ENCODE results near the gene ERP27. TPM values are rescaled to one million over a fixed set of nuclear protein-coding genes. Genes with fewer than 3 reads are reported as not detected.

ERP27 gene
- total RNA-seq, 2 experiments from 2014 or later, result 1.7 to 2.0 TPM

DNA sequence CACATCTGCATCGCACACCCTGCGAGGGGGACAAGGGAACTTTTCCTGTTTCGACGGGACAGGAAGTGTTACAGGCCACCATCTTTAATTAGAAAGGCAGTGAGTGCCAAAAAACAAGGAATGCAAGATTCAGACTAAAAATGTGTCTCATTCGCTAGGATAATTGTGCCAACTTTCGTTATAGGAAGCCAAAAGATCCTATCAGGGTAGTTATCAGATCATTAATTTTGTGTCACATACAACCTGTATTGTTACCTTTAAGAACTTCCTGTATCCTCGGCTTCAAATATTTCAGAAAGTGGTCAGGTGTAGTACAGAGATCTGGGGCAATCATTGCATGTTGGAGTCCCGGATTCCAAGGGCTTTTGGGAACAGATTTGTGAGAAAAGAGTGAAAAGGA is 33.5 kb downstream of the ERP27 start:
- no peak for DNase-seq
- intact Hi-C loops (cut with DNase I, micrococcal nuclease), result no loop called here
- ChIA-PET POLR2A (no interaction called here), CTCF (no interaction called here)
- peaks cover 28% of the 10 kb centered on the region for H3K4me1 Mint-ChIP-seq
- H3K36me3 Mint-ChIP-seq (ENCODE audit: low read depth), result peaks cover 18% of the 10 kb centered on the region
- H3K9me3 Mint-ChIP-seq (ENCODE audit: low read depth), result peaks cover 4% of the 10 kb centered on the region
- no peak overlapping the region for H3K27ac Mint-ChIP-seq
- ATAC-seq, result no peak
- H3K4me3 Mint-ChIP-seq, result no peak overlapping the region
- H3K27me3 Mint-ChIP-seq, result no peaks in the 10 kb centered on the region

GRCh38 chr12:14903386-14904098 is 34.8 kb downstream of the ERP27 start:
- no peak for DNase-seq
- intact Hi-C loops (cut with DNase I, micrococcal nuclease), result no loop called here
- ChIA-PET CTCF (interaction anchor here (0.7 to 1.1 kb wide), 5 partner anchors 17 to 92 kb away, joined by 3 to 5 read pairs (median 3); no protein-coding TSS in a partner anchor), POLR2A (interaction anchor here (0.7 kb wide), 1 partner anchor 44 kb away, joined by 4 read pairs; no protein-coding TSS in a partner anchor)
- Mint-ChIP-seq H3K9me3 (ENCODE audit: low read depth) (peaks cover 4% of the 10 kb centered on the region), H3K4me1 (peaks cover 23% of the 10 kb centered on the region), H3K36me3 (ENCODE audit: low read depth) (peaks cover 14% of the 10 kb centered on the region), H3K27me3 (no peaks in the 10 kb centered on the region), H3K4me3 (no peak overlapping the region), H3K27ac (no peak overlapping the region)
- ATAC-seq, result no peak

DNA sequence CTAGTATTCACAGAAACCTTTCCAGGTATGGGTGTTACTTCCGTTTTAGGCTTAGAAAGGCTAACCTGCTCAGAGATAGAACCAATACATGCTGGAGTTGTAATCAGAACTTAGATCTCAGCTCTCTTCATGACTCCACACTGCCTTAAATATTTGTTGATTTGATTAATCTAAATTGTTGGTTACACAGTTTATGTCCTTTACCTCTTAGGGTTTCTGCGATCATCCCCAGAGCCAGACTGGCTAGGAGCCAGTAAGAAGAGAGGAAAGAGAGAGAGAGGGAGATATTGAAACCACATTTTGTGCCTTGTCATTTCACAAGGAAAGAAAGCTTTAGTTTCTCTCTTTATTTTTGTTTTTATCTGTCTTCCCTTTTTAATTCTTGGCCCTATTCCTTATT is 35.9 kb downstream of the ERP27 start:
- no peaks in the 10 kb centered on the region for H3K27me3 Mint-ChIP-seq
- no peaks in the 10 kb centered on the region for H3K9me3 Mint-ChIP-seq (ENCODE audit: low read depth)
- ATAC-seq (no peak), DNase-seq (no peak)
- H3K4me1 Mint-ChIP-seq, result peaks cover 13% of the 10 kb centered on the region
- peaks cover 5% of the 10 kb centered on the region for H3K36me3 Mint-ChIP-seq (ENCODE audit: low read depth)
- no peak overlapping the region for H3K4me3 Mint-ChIP-seq
- POLR2A ChIA-PET, result interaction anchor here (0.7 kb wide), 1 partner anchor 45 kb away, joined by 4 read pairs; no protein-coding TSS in a partner anchor
- intact Hi-C loops (cut with DNase I, micrococcal nuclease), result no loop called here
- CTCF ChIA-PET, result interaction anchor here (0.7 to 1.0 kb wide), 2 partner anchors 15 to 31 kb away, joined by 3 to 5 read pairs; no protein-coding TSS in a partner anchor
- H3K27ac Mint-ChIP-seq, result no peak overlapping the region

DNA sequence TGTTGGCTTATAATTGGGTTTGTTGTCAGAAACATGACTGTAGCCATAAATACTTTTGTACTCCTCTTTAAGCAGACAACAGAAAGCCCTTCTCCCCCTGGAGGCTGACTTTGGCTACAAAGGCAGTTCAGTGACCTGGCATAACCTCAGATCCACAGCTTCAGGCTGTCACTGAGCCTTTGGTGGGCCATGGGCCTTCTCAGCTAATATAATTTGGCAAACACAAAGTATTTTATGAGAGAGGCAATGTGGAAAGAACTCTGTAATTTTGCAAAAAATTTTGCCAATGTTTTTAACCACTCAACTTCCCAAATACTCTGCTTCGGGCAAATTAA is 37.1 kb downstream of the ERP27 start:
- CTCF ChIA-PET, result no interaction called here
- H3K36me3 Mint-ChIP-seq (ENCODE audit: low read depth), result no peaks in the 10 kb centered on the region

GRCh38 chr12:14900521-14901227 is 37.7 kb downstream of the ERP27 start:
- POLR2A ChIA-PET, result no interaction called here
- intact Hi-C loops (cut with DNase I, micrococcal nuclease), result no loop called here
- Mint-ChIP-seq H3K27ac (no peak overlapping the region), H3K4me1 (peaks cover 13% of the 10 kb centered on the region), H3K36me3 (ENCODE audit: low read depth) (no peaks in the 10 kb centered on the region), H3K27me3 (no peaks in the 10 kb centered on the region), H3K4me3 (no peak overlapping the region), H3K9me3 (ENCODE audit: low read depth) (no peaks in the 10 kb centered on the region)
- ATAC-seq (no peak), DNase-seq (no peak)
- CTCF ChIA-PET, result no interaction called here

More for the DNA sequence above, 37.1 kb downstream of the ERP27 start:
- POLR2A ChIA-PET, result no interaction called here
- no peak for DNase-seq
- no peak overlapping the region for H3K4me3 Mint-ChIP-seq
- H3K27me3 Mint-ChIP-seq, result no peaks in the 10 kb centered on the region
- ATAC-seq, result no peak
- H3K27ac Mint-ChIP-seq, result no peak overlapping the region
- no peaks in the 10 kb centered on the region for H3K9me3 Mint-ChIP-seq (ENCODE audit: low read depth)
- intact Hi-C loops (cut with DNase I, micrococcal nuclease), result no loop called here
- peaks cover 13% of the 10 kb centered on the region for H3K4me1 Mint-ChIP-seq

DNA sequence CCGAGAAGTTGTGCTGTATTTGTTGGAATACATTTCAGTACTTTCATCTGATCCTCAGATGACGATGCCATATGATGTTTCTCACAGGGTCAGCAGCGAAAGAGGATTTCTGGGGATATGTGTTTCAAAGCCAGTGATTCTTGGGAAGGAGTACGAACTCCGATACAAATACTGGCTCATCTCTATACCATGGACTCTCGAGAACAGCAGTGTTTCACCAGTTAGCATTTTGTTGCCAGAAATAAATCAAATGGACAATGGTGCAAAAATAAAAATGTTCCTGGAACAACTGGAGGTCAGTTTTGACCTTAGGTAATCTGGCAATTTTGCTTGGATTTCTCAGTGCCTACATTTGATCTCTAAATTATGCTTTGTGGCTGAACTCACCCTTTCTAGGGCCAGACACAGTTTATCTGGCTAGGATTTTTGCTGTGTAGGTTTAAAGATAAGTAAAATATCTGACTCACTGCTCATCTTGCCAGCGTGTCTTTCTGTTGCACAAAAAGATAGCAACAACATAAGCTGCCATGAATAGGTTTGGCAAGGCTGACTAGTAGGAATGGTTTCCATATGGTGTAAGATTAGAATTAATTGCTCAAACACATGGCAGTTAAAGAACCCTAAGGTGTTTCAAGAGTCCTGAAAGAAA is 41.7 kb downstream of the ERP27 start:
- H3K27ac Mint-ChIP-seq, result no peak overlapping the region
- H3K4me3 Mint-ChIP-seq, result no peak overlapping the region
- no peak for DNase-seq
- no peaks in the 10 kb centered on the region for H3K27me3 Mint-ChIP-seq
- no peaks in the 10 kb centered on the region for H3K36me3 Mint-ChIP-seq (ENCODE audit: low read depth)
- H3K4me1 Mint-ChIP-seq, result no peaks in the 10 kb centered on the region
- intact Hi-C loops (cut with DNase I, micrococcal nuclease), result no loop called here
- ChIA-PET POLR2A (no interaction called here), CTCF (interaction anchor here (2.6 kb wide), 1 partner anchor 99 kb away, joined by 11 read pairs; no protein-coding TSS in a partner anchor)
- ATAC-seq, result no peak
- no peaks in the 10 kb centered on the region for H3K9me3 Mint-ChIP-seq (ENCODE audit: low read depth)

GRCh38 chr12:14893506-14894250 is 44.7 kb downstream of the ERP27 start:
- Mint-ChIP-seq H3K4me1 (no peaks in the 10 kb centered on the region), H3K4me3 (no peak overlapping the region), H3K27ac (no peak overlapping the region), H3K36me3 (ENCODE audit: low read depth) (no peaks in the 10 kb centered on the region), H3K27me3 (no peaks in the 10 kb centered on the region), H3K9me3 (ENCODE audit: low read depth) (no peaks in the 10 kb centered on the region)
- POLR2A ChIA-PET, result interaction anchor here (0.7 kb wide), 1 partner anchor 839 kb away, joined by 4 read pairs; no protein-coding TSS in a partner anchor
- intact Hi-C loops (cut with DNase I, micrococcal nuclease), result no loop called here
- DNase-seq (no peak), ATAC-seq (no peak)
- CTCF ChIA-PET, result interaction anchor here (0.9 to 2.6 kb wide), 3 partner anchors 101 to 264 kb away, joined by 3 to 11 read pairs (median 6); no protein-coding TSS in a partner anchor

DNA sequence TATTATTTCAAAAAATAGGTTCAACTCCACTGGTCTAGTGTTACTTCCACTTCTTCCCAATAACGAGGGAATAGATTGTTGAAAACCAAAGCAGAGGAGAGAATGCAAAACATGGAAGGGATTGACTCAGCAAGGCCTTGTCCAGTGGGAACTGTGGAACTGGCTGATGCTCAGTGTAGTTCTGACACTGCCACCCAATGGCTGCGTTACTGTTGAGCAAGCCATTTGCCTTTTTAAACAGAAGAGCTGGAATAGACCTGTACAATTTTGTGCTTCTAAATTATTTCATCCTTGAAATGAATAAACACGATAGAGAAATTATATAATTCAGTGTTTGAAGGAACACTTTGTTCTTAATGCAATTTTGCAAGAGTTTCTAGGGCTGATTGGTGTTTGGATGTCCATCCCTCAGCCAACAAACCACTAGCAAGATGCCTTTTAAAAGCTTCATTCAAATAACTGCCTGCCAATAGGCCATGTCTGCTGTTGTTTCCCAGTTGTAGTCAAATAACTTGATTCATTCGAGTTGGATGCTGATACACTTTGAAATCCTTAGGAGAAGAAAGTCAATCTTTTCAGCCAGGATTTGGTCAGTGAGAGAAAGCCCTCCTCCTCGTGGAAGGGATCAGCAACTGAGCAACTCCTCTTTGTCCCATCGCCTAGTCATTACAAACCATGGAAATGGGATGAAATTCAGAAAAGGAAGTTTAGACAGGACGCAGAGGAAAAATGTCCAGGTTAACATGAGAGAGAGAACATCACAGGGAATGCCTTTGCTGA is 45.4 kb downstream of the ERP27 start:
- no peak overlapping the region for H3K27ac Mint-ChIP-seq
- ChIA-PET CTCF (interaction anchor here (1.5 to 2.2 kb wide), 2 partner anchors 102 to 263 kb away, joined by 6 to 11 read pairs; no protein-coding TSS in a partner anchor), POLR2A (no interaction called here)
- no peak for ATAC-seq
- H3K9me3 Mint-ChIP-seq (ENCODE audit: low read depth), result no peaks in the 10 kb centered on the region
- no peaks in the 10 kb centered on the region for H3K36me3 Mint-ChIP-seq (ENCODE audit: low read depth)
- no peak overlapping the region for H3K4me3 Mint-ChIP-seq
- intact Hi-C loops (cut with DNase I, micrococcal nuclease), result no loop called here
- H3K27me3 Mint-ChIP-seq, result peaks cover 4% of the 10 kb centered on the region
- DNase-seq, result no peak
- no peaks in the 10 kb centered on the region for H3K4me1 Mint-ChIP-seq

- ChIA-PET POLR2A (no interaction called here), CTCF (no interaction called here)
- peaks cover 9% of the 10 kb centered on the region for H3K27me3 Mint-ChIP-seq
- no peak overlapping the region for H3K4me3 Mint-ChIP-seq
- peaks cover under 1% of the 10 kb centered on the region for H3K4me1 Mint-ChIP-seq
- ATAC-seq (no peak), DNase-seq (no peak)
- H3K27ac Mint-ChIP-seq, result no peak overlapping the region
- no peaks in the 10 kb centered on the region for H3K36me3 Mint-ChIP-seq (ENCODE audit: low read depth)
- intact Hi-C loops (cut with DNase I, micrococcal nuclease), result no loop called here
- no peaks in the 10 kb centered on the region for H3K9me3 Mint-ChIP-seq (ENCODE audit: low read depth)
Measured at GRCh38 chr12:14890701-14891100, 47.6 kb downstream of the ERP27 start.

GRCh38 chr12:14886271-14886670 is 52.1 kb downstream of the ERP27 start:
- H3K9me3 Mint-ChIP-seq (ENCODE audit: low read depth), result no peaks in the 10 kb centered on the region
- no peak overlapping the region for H3K27ac Mint-ChIP-seq
- peaks cover 13% of the 10 kb centered on the region for H3K27me3 Mint-ChIP-seq
- CTCF ChIA-PET, result interaction anchor here (0.6 to 1.6 kb wide), 2 partner anchors 109 to 164 kb away, joined by 3 to 5 read pairs; no protein-coding TSS in a partner anchor
- DNase-seq, result no peak
- POLR2A ChIA-PET, result no interaction called here
- H3K4me3 Mint-ChIP-seq, result no peak overlapping the region
- intact Hi-C loops (cut with DNase I, micrococcal nuclease), result no loop called here
- peaks cover 16% of the 10 kb centered on the region for H3K4me1 Mint-ChIP-seq
- no peaks in the 10 kb centered on the region for H3K36me3 Mint-ChIP-seq (ENCODE audit: low read depth)
- no peak for ATAC-seq
